ENCODE measurements around the gene NPM1.
"Not testable (repeated sequence)": the region's sequence is repeated elsewhere in the genome, so short reads cannot be mapped to it uniquely, and the experiment has no call there.

Gene NPM1

GRCh38 chr5:171379961-171380360, 7.7 kb upstream of the NPM1 start:
- CTCF ChIA-PET = interaction anchor here (0.6 kb wide), 1 partner anchor 1056 kb away, joined by 3 read pairs; no protein-coding TSS in a partner anchor
- POLR2A ChIA-PET = no interaction called here
- TF ChIP-seq ZNF843 (tag by site-specific recombination; IDR thresholded peaks at IDR 0.05) (no peak), SCRT1 (tag by site-specific recombination; IDR thresholded peaks at IDR 0.05; ENCODE audit: borderline replicate concordance) (0 out of 2 replicates have a peak, but pooled peaks have one; percentile 26), ZNF48 (tag by site-specific recombination; IDR thresholded peaks at IDR 0.05) (no peak), ZNF335 (tag by site-specific recombination; conservative IDR thresholded peaks at IDR 0.05) (no peak)

GRCh38 chr5:171384416-171384815, 3.2 kb upstream of the NPM1 start:
- H3K27ac ChIP-seq (ENCODE audit: extremely low read depth, low read depth, low read length); H3K9me3 ChIP-seq (ENCODE audit: control insufficient read depth, insufficient read depth, low read depth, low read length); CTCF ChIA-PET; H3K4me3 ChIP-seq (ENCODE audit: low read depth, low read length); POLR2A ChIA-PET; H3K4me1 ChIP-seq (ENCODE audit: control insufficient read depth, insufficient read depth, low read length): not testable (repeated sequence)
- peaks cover 0 to 10% of the 10 kb centered on the region in 2 experiments; a peak in 1 of 3 replicates for H3K36me3 ChIP-seq (ENCODE audit: control insufficient read depth in 2 of 2, insufficient read depth in 1 of 2, low read length in 2 of 2)
- TF ChIP-seq ZEB2 (tag by site-specific recombination; IDR thresholded peaks at IDR 0.05) = 0 out of 2 replicates have a peak, but pooled peaks have one; percentile 20

More at GRCh38 chr5:171379961-171380360, 7.7 kb upstream of the NPM1 start:
- Histone ChIP-seq H3K4me1 (ENCODE audit: control insufficient read depth, insufficient read depth, low read length) (no peaks in the 10 kb centered on the region), H3K27ac (ENCODE audit: extremely low read depth, low read depth, low read length) (no peak overlapping the region), H3K9me3 (ENCODE audit: control insufficient read depth, insufficient read depth, low read depth, low read length) (no peaks in the 10 kb centered on the region), H3K36me3 (ENCODE audit: control insufficient read depth in 2 of 2, insufficient read depth in 1 of 2, low read length in 2 of 2) (no peaks in the 10 kb centered on the region), H3K4me3 (ENCODE audit: low read depth, low read length) (no peak overlapping the region)

GRCh38 chr5:171384999-171385398, 2.6 kb upstream of the NPM1 start:
- TF ChIP-seq ZNF335 (tag by site-specific recombination; conservative IDR thresholded peaks at IDR 0.05) (0 out of 2 replicates have a peak, but pooled peaks have one; percentile 39), ZNF121 (tag by site-specific recombination; IDR thresholded peaks at IDR 0.05) (peak; percentile 85; the same call in 1 of the 2 replicates), OSR2 (tag by site-specific recombination; IDR thresholded peaks at IDR 0.05) (peak; percentile 51), PRDM1 (tag by site-specific recombination; IDR thresholded peaks at IDR 0.05) (peak; percentile 47; the same call in 1 of the 2 replicates), ZNF362 (tag by site-specific recombination; IDR thresholded peaks at IDR 0.05) (peak; percentile 70), ZNF18 (tag by site-specific recombination; IDR thresholded peaks at IDR 0.05) (peak; percentile 69)
- POLR2A ChIA-PET, CTCF ChIA-PET: not testable (repeated sequence)

GRCh38 chr5:171386006-171386671, 1.5 kb upstream of the NPM1 start:
- POLR2A ChIA-PET = interaction anchor here (0.7 to 1.9 kb wide), 6 partner anchors 10 to 621 kb away, joined by 3 to 8 read pairs (median 5); partner anchors contain the start of genes FBXW11 and TLX3
- H3K4me3 ChIP-seq (ENCODE audit: low read depth, low read length) = no peak overlapping the region
- CTCF ChIA-PET = interaction anchor here (0.6 kb wide), 1 partner anchor 20 kb away, joined by 7 read pairs; no protein-coding TSS in a partner anchor
- no peaks in the 10 kb centered on the region for H3K9me3 ChIP-seq (ENCODE audit: control insufficient read depth, insufficient read depth, low read depth, low read length)
- no peak overlapping the region for H3K27ac ChIP-seq (ENCODE audit: extremely low read depth, low read depth, low read length)
- no peak for TF ChIP-seq ZNF18 (tag by site-specific recombination; IDR thresholded peaks at IDR 0.05)
- peak; percentile 78 for TF ChIP-seq ZNF121 (tag by site-specific recombination; IDR thresholded peaks at IDR 0.05)
- TF ChIP-seq ZNF701 (tag by site-specific recombination; IDR thresholded peaks at IDR 0.05) = no peak
- no peaks in the 10 kb centered on the region for H3K4me1 ChIP-seq (ENCODE audit: control insufficient read depth, insufficient read depth, low read length)
- peaks cover 5 to 27% of the 10 kb centered on the region in 2 experiments; a peak in 2 of 3 replicates for H3K36me3 ChIP-seq (ENCODE audit: control insufficient read depth in 2 of 2, insufficient read depth in 1 of 2, low read length in 2 of 2)

More at GRCh38 chr5:171384999-171385398, 2.6 kb upstream of the NPM1 start:
- not testable (repeated sequence) for H3K27ac ChIP-seq (ENCODE audit: extremely low read depth, low read depth, low read length); H3K4me3 ChIP-seq (ENCODE audit: low read depth, low read length); H3K4me1 ChIP-seq (ENCODE audit: control insufficient read depth, insufficient read depth, low read length); H3K9me3 ChIP-seq (ENCODE audit: control insufficient read depth, insufficient read depth, low read depth, low read length)
- peaks cover 0 to 16% of the 10 kb centered on the region in 2 experiments; a peak in 1 of 3 replicates for H3K36me3 ChIP-seq (ENCODE audit: control insufficient read depth in 2 of 2, insufficient read depth in 1 of 2, low read length in 2 of 2)
